ENCODE results near the gene MPZL3.
A peak's percentile ranks its signal among the peaks of the same experiment; 100 is the strongest.

MPZL3 gene

DNA sequence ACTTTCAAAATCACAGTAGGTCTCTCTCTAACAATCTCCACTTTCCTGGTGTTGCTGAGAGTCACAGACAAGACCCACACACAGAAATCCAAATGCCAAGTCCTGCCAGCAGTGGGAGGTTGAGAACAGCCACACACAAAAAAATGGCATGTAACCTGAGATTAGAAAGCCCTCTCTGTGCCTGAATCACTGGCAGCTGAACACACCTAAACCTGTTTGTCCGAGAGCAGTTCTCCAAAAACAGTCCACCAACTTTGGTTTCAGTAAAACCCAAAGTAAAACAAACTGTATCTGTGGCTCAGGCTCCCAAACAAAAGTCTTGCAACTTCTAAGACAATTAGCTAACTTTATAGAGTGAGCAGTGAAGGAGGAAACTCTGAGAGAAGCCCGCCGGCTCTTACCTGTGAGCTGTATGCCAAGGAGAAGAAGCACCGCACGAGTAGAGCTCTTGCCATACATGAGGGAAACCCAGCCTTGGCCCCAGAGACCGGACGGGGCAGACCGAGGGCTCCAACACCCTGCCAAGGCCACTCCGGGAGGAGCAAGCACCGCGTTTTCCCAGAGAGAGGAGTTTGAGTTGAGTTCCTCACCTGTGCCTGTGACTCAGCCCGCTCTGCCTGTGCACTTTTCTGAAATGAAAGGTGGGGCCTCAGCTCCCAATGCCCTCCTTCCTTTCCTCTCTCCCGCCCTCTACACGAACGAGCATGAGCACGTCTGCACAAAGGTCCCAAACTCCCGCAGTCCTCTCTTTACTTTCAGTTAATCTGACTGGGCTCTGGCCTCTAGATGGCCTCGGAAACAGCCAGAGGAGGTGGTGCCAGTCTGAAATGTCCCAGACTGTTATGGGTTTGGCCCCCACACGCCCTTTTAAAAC is 11.8 kb upstream of the MPZL3 start, which contains the start of gene MPZL2:
MPZL2 (minus strand) TSS at position 603 of the 874 bp plus-strand sequence; CDS start at position 459, 144 bp downstream.
- DNase-seq: peak; percentile 32

DNA sequence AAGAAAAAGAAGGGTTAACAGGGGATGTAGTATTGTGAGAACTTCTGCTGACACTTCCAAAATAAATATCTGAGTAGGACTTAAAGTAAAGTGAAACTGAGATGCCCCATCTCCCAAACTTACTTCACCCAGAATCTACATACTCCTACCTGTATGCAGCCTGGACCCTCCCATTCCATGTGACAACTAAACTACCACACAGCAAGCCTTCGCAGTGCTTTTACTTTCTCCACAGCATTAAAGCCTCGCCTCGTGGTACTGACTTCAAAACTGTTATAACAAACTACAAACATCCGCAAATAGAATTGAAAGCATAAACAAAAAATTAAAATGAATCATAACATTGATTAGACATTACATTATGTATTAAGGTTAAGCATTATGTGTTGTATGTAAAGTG is 10.9 kb upstream of the MPZL3 start:
- DNase-seq: no peak

GRCh38 chr11:118260353-118260752 is 8.2 kb upstream of the MPZL3 start:
- no peak for DNase-seq

DNA sequence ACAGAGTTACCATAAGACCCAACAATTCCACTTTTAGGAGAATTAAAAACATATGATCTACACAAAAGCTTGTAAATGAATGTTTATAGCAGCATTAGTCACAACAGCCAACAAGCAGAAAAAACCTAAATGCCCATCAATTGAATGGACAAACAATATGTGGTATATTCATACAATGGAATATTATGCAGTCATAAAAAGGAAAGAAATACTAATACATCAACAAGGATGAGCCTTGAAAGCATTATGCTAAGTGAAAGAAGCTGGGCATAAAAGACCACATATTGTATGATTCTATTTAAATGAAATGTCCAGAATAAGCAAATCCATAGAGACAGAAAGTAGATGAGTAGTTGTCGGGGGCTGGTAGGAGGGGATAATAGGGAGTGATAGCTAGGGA is 7.0 kb upstream of the MPZL3 start:
- DNase-seq: no peak

DNA sequence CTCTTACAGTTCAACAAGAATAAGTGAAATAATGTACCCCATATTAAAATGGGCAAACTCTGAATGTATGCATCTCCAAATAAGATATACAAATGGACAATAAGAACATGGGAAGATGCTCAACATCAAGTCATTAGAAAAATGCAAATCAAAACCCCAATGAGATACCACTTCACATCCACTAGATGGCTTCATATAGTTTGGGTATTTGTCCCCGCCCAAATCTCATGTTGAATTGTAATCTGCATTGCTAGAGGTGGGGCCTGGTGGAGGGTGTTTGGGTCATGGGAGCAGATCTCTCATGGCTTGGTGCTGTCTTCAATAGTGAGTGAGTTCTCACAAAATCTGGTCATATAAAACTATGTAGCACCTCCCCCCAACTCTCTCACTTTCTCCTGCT is 6.2 kb upstream of the MPZL3 start:
- DNase-seq: peak; percentile 32

DNA sequence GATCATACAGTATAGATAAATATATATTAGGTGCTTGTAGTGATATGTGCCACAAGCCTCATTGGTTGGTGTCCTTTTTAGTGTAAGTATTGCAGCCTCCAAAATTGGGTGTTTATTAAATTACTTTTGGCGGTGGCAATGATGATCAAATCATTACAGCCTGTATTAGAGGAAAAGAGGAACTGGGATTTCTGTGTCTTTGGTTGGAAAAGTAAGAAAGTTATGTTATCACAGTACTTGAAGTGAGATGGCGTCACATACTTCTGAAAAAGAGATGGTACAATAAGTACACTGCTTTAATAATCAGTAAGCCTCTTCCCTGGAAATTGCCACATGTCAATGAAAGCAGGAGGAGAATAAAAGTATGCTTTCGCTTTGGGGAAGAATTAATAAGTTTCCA is 523 bp upstream of the MPZL3 start:
- DNase-seq: no peak

DNA sequence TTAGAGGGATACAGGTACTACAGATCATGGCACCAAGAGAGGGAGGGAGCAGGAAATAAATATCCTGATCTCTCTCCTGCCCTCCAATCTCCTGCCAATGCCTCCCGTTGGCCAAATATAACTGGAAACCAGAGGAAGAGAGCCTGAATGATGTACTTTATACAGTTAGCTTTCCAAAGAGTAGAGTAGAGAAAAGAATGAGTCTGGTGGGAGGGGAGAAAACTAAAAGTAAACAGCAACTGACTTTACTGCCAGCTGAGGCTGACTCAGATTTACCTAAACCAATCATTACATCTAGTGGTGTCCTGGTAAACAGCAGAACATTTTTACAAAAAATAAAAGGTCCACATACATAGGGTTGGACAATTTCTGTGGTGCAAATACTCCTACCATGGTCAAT is 5.1 kb downstream of the MPZL3 start:
- DNase-seq: peak; percentile 53

DNA sequence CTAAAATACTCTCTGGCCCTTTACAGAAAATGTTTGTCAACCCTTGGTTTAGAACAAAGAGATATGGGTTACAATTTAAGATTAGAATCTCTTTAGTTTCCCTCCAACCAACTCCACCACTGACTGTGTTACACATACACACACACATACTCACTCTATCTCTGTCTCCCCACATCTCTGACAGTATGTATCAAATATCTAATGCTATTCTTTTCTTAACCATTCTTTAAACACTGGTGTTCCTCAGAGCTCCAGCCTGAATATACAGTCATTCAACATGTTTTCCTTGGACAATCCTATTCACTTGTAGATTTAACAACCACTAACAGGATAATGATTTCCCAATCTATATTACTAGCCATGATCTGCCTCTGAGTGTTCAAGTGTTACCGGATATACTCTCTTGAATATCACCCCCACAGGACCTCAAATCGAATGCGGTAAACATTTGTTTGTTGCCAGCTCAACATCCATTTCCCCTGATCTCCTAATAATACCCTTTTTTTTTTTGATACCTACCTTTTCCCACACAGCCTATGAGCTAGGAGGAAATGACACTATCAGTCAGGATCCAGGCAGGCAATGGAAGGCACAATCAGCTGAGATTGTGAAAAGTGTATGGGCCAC is 6.1 kb downstream of the MPZL3 start:
- DNase-seq: no peak

- no peak for DNase-seq
These were observed 8.0 kb downstream of the MPZL3 start for GRCh38 chr11:118243993-118244762.

- DNase-seq: no peak
These were observed 9.0 kb downstream of the MPZL3 start for GRCh38 chr11:118243161-118243560.

DNA sequence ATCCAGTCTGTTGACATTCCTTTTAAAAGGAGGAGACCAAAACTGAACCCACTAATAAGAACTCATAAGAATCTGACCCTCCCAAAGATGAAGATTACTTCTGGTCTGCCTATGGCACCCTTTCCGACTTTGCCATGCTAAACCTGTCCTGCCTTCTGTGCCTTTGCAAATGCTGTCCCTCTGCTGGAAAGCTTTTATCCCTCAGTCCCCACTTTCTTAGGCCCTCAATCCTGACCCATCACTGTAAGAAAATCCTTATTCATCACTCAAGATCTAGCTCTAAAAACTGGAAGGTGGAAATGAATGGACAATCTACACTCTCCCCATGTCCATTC is 10.4 kb downstream of the MPZL3 start:
- DNase-seq: no peak

GRCh38 chr11:118240999-118241763 is 11.0 kb downstream of the MPZL3 start:
- peak; percentile 92 for DNase-seq

- no peak for DNase-seq
These were observed 12.5 kb downstream of the MPZL3 start for GRCh38 chr11:118239509-118240205.

GRCh38 chr11:118238929-118239328 is 13.2 kb downstream of the MPZL3 start:
- peak; percentile 51 for DNase-seq

DNA sequence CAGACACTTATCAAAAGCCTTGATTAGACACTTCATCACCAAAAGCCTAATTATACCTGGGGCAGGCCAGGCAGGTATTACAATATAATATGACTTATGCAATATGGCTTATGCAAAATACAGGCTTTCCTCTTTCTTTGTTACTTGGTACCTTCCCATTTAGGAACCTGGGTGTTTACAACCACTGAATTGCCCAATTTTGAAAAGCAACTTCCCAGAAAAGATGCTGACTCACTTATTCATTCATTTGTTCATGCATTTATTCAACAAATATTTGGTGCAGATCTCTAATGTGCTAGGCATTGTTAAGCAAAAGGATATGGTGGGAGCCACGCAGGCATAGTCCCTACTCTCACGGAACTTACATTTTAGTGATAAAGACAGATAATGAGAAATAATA is 13.7 kb downstream of the MPZL3 start:
- DNase-seq: no peak

- DNase-seq: no peak
These were observed 16.0 kb downstream of the MPZL3 start for GRCh38 chr11:118236170-118236569.

GRCh38 chr11:118234833-118235232 is 17.3 kb downstream of the MPZL3 start:
- no peak for DNase-seq

GRCh38 chr11:118233850-118234249 is 18.3 kb downstream of the MPZL3 start:
- DNase-seq: no peak

GRCh38 chr11:118233377-118233776 is 18.8 kb downstream of the MPZL3 start:
- no peak for DNase-seq

DNA sequence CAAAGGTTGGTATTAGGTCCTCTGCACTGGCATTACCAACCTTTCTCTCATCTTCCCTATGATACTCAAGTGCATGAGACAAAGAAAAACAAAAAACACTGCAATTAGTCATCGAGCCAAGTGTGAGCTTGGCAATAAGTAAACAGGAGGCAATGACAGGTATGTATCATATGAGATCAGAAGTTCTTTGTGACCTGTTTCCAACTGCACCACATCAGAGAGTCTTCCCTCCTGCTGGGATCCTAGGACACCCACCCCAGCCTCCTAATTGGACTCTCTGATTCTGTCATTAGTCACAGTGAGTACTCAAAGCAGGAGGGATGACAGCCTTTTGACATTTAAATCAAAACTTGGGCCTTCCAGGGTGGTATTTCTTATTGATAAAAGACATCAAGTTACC is 19.5 kb downstream of the MPZL3 start:
- peak; percentile 55 for DNase-seq

DNA sequence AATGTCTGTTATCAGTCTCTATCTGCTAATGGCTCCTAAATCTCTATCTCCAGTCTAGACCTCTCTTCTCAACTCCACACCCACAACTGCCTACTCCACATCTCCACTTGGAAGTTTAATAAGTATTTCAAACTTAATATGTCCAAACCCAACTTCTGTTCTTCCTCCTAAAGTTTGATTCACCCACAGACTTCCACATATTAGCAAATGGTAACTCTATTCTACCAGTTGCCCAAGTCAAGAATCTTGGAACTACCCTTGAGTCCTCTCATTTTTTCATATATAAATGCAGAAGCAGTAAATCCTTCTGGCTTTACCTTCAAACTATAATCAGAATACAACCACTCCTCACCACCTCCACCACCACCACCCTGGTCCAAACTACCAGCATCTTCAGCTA is 20.7 kb downstream of the MPZL3 start:
- no peak for DNase-seq

DNA sequence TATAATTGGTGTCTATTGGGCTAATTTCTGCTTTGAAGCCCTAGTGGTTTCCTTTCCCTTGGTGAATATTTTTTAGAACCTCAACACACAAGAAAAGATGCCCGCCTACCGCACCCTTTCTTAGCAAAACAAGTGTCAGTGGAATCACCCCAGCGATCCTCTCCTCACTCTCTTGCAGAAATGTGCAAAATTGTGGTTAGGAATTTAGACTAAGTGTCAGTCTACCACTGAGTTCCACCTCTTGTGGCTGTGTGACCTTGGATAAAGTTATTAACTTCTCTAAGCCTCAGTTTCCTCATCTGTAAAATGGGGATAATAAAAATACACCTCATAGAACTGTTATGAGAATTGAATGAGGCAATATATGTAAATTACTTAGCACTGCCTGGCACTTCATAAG is 22.1 kb downstream of the MPZL3 start:
- no peak for DNase-seq

All from activated CD4-positive, alpha-beta T cell treated with anti-CD3 and anti-CD28 coated beads, Interleukin-2, Interleukin-6, amounts not matched to agents 100 ng/mL and 50 ng/mL, durations not matched to agents 16 hours and 8 hours (primary cell).